ENCODE measurements around the gene MARCHF11. TPM values are rescaled to one million over a fixed set of nuclear protein-coding genes. Genes with fewer than 3 reads are reported as not detected.

The MARCHF11 gene
- total RNA-seq, 1 experiment from 2014 or later = not detected

GRCh38 chr5:16064135-16064893, 115.3 kb downstream of the MARCHF11 start:
- Histone ChIP-seq H3K4me3 (no peak overlapping the region), H3K27ac (no peak overlapping the region), H3K9me3 (replicated peaks) (no peaks in the 10 kb centered on the region), H3K36me3 (no peaks in the 10 kb centered on the region), H3K27me3 (replicated peaks) (no peaks in the 10 kb centered on the region; the same call in none of the 2 replicates), H3K4me1 (replicated peaks) (no peaks in the 10 kb centered on the region)
- DNase-seq (ENCODE audit: low read depth in 1 of 2, low spot score in 2 of 2) = no peak

GRCh38 chr5:16061163-16061562, 118.4 kb downstream of the MARCHF11 start:
- Histone ChIP-seq H3K9me3 (replicated peaks) (no peaks in the 10 kb centered on the region), H3K27me3 (replicated peaks) (no peaks in the 10 kb centered on the region; the same call in 1 of the 2 replicates), H3K4me1 (replicated peaks) (no peaks in the 10 kb centered on the region), H3K36me3 (no peaks in the 10 kb centered on the region), H3K4me3 (no peak overlapping the region), H3K27ac (no peak overlapping the region)
- DNase-seq (ENCODE audit: low read depth in 1 of 2, low spot score in 2 of 2) = no peak

GRCh38 chr5:16057277-16057676, 122.3 kb downstream of the MARCHF11 start:
- DNase-seq (ENCODE audit: low read depth in 1 of 2, low spot score in 2 of 2) = no peak
- Histone ChIP-seq H3K4me1 (replicated peaks) (no peaks in the 10 kb centered on the region), H3K4me3 (no peak overlapping the region), H3K27me3 (replicated peaks) (no peaks in the 10 kb centered on the region), H3K9me3 (replicated peaks) (no peaks in the 10 kb centered on the region), H3K27ac (no peak overlapping the region), H3K36me3 (no peaks in the 10 kb centered on the region)

GRCh38 chr5:16051246-16051755, 128.3 kb downstream of the MARCHF11 start:
- Histone ChIP-seq H3K4me3 (no peak overlapping the region), H3K36me3 (no peaks in the 10 kb centered on the region), H3K27me3 (replicated peaks) (no peaks in the 10 kb centered on the region), H3K27ac (no peak overlapping the region), H3K9me3 (replicated peaks) (no peaks in the 10 kb centered on the region; the same call in 1 of the 2 replicates), H3K4me1 (replicated peaks) (no peaks in the 10 kb centered on the region)
- no peak for DNase-seq (ENCODE audit: low read depth in 1 of 2, low spot score in 2 of 2)

- no peak for DNase-seq (ENCODE audit: low read depth in 1 of 2, low spot score in 2 of 2)
- Histone ChIP-seq H3K4me1 (replicated peaks) (no peaks in the 10 kb centered on the region), H3K36me3 (no peaks in the 10 kb centered on the region), H3K27me3 (replicated peaks) (no peaks in the 10 kb centered on the region), H3K27ac (no peak overlapping the region), H3K9me3 (replicated peaks) (no peaks in the 10 kb centered on the region; the same call in 1 of the 2 replicates), H3K4me3 (no peak overlapping the region)
Observed at GRCh38 chr5:16050414-16050813, 129.2 kb downstream of the MARCHF11 start.

- Histone ChIP-seq H3K27ac (no peak overlapping the region), H3K4me1 (replicated peaks) (no peaks in the 10 kb centered on the region), H3K4me3 (no peak overlapping the region), H3K9me3 (replicated peaks) (no peaks in the 10 kb centered on the region; the same call in 1 of the 2 replicates), H3K36me3 (no peaks in the 10 kb centered on the region), H3K27me3 (replicated peaks) (0 out of 2 replicates have a peak, but pooled peaks cover 2% of the 10 kb centered on the region)
- DNase-seq (ENCODE audit: low read depth in 1 of 2, low spot score in 2 of 2) = no peak
Observed at GRCh38 chr5:16049761-16050160, 129.8 kb downstream of the MARCHF11 start.

- H3K9me3 ChIP-seq (replicated peaks) = no peaks in the 10 kb centered on the region; the same call in 1 of the 2 replicates
- H3K4me1 ChIP-seq (replicated peaks) = no peaks in the 10 kb centered on the region
- H3K27me3 ChIP-seq (replicated peaks) = 0 out of 2 replicates have a peak, but pooled peaks cover 4% of the 10 kb centered on the region
- no peak overlapping the region for H3K27ac ChIP-seq
- no peaks in the 10 kb centered on the region for H3K36me3 ChIP-seq
- no peak for DNase-seq (ENCODE audit: low read depth in 1 of 2, low spot score in 2 of 2)
- H3K4me3 ChIP-seq = no peak overlapping the region
Observed at GRCh38 chr5:16048132-16048531, 131.5 kb downstream of the MARCHF11 start.

GRCh38 chr5:16043349-16043965, 136.1 kb downstream of the MARCHF11 start:
- Histone ChIP-seq H3K36me3 (no peaks in the 10 kb centered on the region), H3K4me1 (replicated peaks) (no peaks in the 10 kb centered on the region), H3K27me3 (replicated peaks) (peaks cover 4% of the 10 kb centered on the region; the same call in 1 of the 2 replicates), H3K27ac (no peak overlapping the region), H3K4me3 (no peak overlapping the region), H3K9me3 (replicated peaks) (no peaks in the 10 kb centered on the region; the same call in 1 of the 2 replicates)
- DNase-seq (ENCODE audit: low read depth in 1 of 2, low spot score in 2 of 2) = no peak

GRCh38 chr5:16037121-16037845, 142.3 kb downstream of the MARCHF11 start:
- Histone ChIP-seq H3K9me3 (replicated peaks) (no peaks in the 10 kb centered on the region), H3K4me3 (no peak overlapping the region), H3K36me3 (no peaks in the 10 kb centered on the region), H3K4me1 (replicated peaks) (no peaks in the 10 kb centered on the region), H3K27me3 (replicated peaks) (peaks cover 4% of the 10 kb centered on the region; the same call in 1 of the 2 replicates), H3K27ac (no peak overlapping the region)
- DNase-seq (ENCODE audit: low read depth in 1 of 2, low spot score in 2 of 2) = no peak

- no peaks in the 10 kb centered on the region for H3K9me3 ChIP-seq (replicated peaks)
- DNase-seq (ENCODE audit: low read depth in 1 of 2, low spot score in 2 of 2) = no peak
- no peaks in the 10 kb centered on the region for H3K36me3 ChIP-seq
- peaks cover 4% of the 10 kb centered on the region; the same call in 1 of the 2 replicates for H3K27me3 ChIP-seq (replicated peaks)
- H3K4me3 ChIP-seq = no peak overlapping the region
- H3K27ac ChIP-seq = no peak overlapping the region
- H3K4me1 ChIP-seq (replicated peaks) = no peaks in the 10 kb centered on the region
Observed at GRCh38 chr5:16034319-16035001, 145.1 kb downstream of the MARCHF11 start.

GRCh38 chr5:16033187-16033925, 146.2 kb downstream of the MARCHF11 start:
- no peaks in the 10 kb centered on the region for H3K4me1 ChIP-seq (replicated peaks)
- no peak overlapping the region for H3K27ac ChIP-seq
- DNase-seq (ENCODE audit: low read depth in 1 of 2, low spot score in 2 of 2) = no peak
- no peaks in the 10 kb centered on the region for H3K36me3 ChIP-seq
- 0 out of 2 replicates have a peak, but pooled peaks cover 4% of the 10 kb centered on the region for H3K27me3 ChIP-seq (replicated peaks)
- H3K4me3 ChIP-seq = no peak overlapping the region
- H3K9me3 ChIP-seq (replicated peaks) = no peaks in the 10 kb centered on the region

- Histone ChIP-seq H3K27ac (no peak overlapping the region), H3K9me3 (replicated peaks) (no peaks in the 10 kb centered on the region), H3K27me3 (replicated peaks) (no peaks in the 10 kb centered on the region), H3K4me3 (no peak overlapping the region), H3K36me3 (no peaks in the 10 kb centered on the region), H3K4me1 (replicated peaks) (no peaks in the 10 kb centered on the region)
- DNase-seq (ENCODE audit: low read depth in 1 of 2, low spot score in 2 of 2) = no peak
Observed at GRCh38 chr5:16028708-16029107, 150.9 kb downstream of the MARCHF11 start.
